ENCODE results near the gene ADAD2.

Gene ADAD2

GRCh38 chr16:84190731-84191388 lies at the start of gene ADAD2:
ADAD2 (plus strand) TSS chr16:84191157; CDS start chr16:84191231, 74 bp downstream.
- no peak for DNase-seq

GRCh38 chr16:84143081-84143480 lies 47.9 kb upstream of the ADAD2 start:
- no peak for DNase-seq

GRCh38 chr16:84143784-84144199 lies 47.2 kb upstream of the ADAD2 start:
- DNase-seq = no peak

DNA sequence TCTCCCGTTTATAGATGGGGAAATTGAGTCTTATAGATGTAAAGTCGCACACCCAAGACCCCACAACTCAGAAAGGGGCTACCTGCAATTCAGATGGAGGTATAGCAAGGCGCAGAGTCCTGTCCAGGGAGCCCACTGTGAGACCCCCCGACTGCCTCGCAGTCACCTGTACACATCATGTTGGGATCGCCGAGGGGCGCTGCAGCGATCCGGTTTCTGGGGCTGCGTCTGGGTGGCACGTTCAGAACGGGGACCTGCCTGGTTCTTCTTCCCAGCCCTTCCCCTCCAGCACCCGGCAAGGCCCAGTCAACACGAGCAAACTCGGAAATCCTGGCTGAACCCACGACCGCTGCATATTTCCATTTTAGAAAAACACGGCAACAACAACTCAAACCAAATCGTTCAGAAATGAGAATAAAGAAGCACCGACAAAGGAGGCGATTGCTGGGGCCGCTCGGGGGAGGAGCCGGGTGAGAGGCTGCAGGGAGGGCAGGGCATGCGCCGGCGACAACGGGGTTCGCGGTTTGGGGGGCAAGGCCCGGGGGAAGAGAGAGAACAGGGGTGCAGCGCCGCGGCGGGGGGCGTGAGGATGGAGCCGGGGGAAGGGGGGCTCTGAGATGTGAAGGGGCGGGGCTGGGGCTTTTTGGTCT lies 46.6 kb upstream of the ADAD2 start:
- peak; percentile 75 for DNase-seq

GRCh38 chr16:84144859-84145639 lies 45.9 kb upstream of the ADAD2 start, which contains the start of the genes DNAAF1 and HSDL1:
DNAAF1 (plus strand) TSS chr16:84145308; CDS start chr16:84145441, 133 bp downstream.
HSDL1 (minus strand) TSS chr16:84145177; CDS start chr16:84131321, 13,856 bp downstream.
- peak; percentile 98 for DNase-seq

DNA sequence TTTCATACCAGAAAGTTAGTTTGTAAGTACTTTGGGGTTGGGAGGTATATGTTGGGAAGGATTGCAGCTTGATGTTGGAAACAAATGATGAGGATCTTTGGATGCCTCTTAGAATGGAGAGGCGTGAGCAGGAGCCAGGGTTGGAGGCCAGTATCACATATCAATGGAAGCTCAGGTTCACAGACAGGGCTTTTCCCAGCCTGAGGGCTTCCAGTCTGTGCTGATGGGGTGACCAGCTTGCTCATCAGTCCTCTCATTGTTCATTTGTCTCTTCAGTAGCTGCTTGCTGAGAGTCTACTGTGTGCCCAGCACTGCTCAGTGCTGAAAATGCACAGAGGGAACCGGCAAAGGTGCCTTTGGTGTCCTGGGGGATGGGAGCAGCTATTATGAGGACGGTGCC lies 40.0 kb upstream of the ADAD2 start:
- no peak for DNase-seq

DNA sequence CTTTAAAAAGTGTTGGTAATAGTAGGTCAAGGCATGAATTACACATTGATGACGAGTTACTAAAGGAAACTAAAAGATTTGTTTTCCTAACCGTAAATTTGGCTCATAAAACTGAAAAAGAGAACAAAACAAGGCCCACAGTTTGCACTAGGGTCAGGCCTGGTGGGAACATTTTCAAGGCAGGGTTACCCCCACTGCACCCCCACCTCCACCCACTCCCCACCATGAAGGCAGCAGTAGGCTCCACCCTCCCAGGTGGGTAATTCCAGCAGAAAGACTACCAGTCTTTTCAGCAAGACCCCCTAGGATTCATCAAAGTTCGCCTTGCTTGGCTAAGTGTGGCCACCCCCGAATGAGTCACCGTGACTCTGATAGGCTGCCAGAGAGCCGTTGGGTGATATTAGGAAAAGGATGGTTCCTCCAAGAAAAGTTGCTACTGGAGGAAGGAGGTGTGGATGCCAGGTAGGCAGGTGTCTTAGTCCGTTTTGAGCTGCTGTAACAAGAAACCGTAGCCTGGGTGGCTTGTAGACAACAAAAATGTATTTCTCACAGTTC lies 37.2 kb upstream of the ADAD2 start:
- DNase-seq = no peak

DNA sequence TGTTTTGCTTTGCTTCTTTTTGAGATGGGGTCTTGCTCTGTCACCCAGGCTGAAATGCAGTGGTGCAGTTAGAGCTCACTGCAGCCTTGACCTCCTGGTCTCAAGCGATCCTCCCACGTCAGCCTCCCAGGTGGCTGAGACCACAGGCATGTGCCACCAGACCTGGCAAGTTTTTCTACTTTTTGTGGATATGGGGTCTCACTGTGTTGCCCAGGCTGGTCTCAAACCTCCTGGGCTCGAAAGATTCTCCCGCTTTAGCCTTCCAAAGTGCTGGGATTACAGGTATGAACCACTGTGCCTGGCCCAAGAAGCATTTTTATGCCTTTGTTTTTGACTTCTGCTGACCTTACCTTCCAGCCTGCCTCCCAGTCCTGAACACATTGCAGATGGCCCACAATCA lies 35.7 kb upstream of the ADAD2 start:
- no peak for DNase-seq

DNA sequence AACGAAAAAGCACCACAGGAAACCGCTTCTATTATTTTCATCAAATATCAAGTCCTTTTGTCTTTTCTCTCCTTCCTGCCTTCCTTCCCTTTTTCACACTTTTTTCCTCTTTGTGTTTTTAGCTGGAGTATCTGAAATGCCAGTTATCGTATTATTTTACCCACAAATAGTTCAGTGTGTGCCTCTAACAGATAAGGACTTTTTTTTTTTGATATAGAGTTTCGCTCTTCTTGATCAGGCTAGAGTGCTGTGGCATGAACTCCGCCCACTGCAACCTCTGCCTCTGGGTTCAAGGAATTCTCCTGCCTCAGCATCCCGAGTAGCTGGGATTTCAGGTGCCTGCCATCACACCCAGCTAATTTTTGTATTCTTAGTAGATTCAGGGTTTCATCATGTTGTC lies 35.2 kb upstream of the ADAD2 start:
- DNase-seq = no peak

DNA sequence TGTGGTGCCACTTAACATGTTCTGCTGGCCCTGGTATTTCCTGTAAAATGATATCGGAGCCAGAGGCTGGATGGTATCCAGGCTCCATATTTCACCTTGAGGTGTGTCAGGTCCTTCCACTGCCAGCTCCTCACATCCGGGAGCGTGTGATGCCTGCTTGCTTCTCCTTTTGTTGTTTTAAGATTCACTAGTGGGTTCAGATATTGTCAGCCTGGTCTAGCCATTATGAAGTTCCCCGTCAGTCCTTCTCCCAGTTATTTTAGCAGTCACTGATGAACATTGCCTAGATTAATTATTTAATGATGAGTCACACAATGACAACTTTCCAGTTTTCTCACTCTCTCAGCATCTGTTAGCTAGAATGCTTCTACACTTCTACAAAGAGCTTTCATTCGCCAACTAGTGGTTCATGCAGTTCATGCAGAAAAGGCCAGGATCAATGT lies 34.6 kb upstream of the ADAD2 start:
- DNase-seq = no peak

GRCh38 chr16:84159007-84159406 lies 31.9 kb upstream of the ADAD2 start:
- no peak for DNase-seq

- no peak for DNase-seq
Measured at GRCh38 chr16:84159800-84160199, 31.2 kb upstream of the ADAD2 start.

- peak; percentile 53 for DNase-seq
Measured at GRCh38 chr16:84161037-84161436, 29.9 kb upstream of the ADAD2 start.

- DNase-seq = no peak
Measured at GRCh38 chr16:84161801-84162200, 29.2 kb upstream of the ADAD2 start.

- DNase-seq = no peak
Measured at GRCh38 chr16:84165746-84166145, 25.2 kb upstream of the ADAD2 start.

- DNase-seq = peak; percentile 62
Measured at GRCh38 chr16:84166796-84167695, 23.9 kb upstream of the ADAD2 start.

- DNase-seq = no peak
Measured at GRCh38 chr16:84169765-84170310, 21.1 kb upstream of the ADAD2 start.

GRCh38 chr16:84174396-84174795 lies 16.6 kb upstream of the ADAD2 start:
- DNase-seq = no peak

DNA sequence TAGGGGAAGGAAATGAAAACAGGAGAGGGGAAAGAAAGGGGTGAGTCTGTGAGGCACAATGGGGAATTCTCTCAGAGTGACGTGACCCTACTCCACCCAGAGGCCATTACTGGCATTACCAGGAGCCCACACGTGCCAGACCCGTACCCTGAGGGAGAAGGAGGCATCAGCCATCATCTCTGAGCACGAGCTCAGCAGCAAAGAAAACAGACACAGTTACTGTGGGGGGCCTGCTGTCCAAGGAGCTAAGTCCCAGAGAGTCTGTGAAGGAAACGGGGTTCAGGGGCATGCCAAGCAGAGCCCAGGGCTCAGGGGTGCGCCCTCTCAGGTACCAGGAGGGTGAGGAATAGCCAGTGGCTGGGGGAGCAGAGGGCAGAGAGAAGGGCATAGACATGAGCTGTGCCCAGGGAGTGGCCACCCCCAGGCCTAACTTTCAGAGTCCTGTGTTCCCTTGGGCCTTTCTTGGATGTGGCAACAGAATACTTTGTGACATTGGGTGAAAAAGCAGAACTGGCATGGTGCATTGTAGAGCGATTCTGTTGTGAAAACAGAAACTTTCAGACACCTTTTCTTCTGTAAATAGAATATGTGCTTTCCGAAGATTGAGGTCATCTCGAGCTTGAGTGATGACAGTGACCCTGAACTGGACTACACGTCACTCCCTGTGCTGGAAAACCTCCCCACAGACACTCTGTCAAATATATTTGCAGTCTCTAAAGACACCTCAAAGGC lies 15.4 kb upstream of the ADAD2 start:
- DNase-seq = peak; percentile 85

GRCh38 chr16:84176192-84177053 lies 14.5 kb upstream of the ADAD2 start:
- no peak for DNase-seq

Data from activated effector memory CD4-positive, alpha-beta T cell treated with anti-CD3 and anti-CD28 coated beads, Interleukin-2, amount 50 U/mL, for 16 hours (primary cell).